OCI-LY1 (cell line): ENCODE data around the gene SNCB.

Source experiments
- H2AFZ ChIP-seq: fragments of 200-600 bp; sonication (generic), shearing (Covaris generic); 2 replicates; pipeline ENCODE4 v1.6.0; 2014; ENCODE audit warnings: antibody characterized with exemption, mild to moderate bottlenecking, low read length
- H3F3A ChIP-seq: fragments of 200-600 bp; sonication (generic), shearing (Covaris generic); 2 replicates; pipeline ENCODE4 v1.6.0; 2014; ENCODE audit warnings: mild to moderate bottlenecking, antibody characterized with exemption, low read length, moderate library complexity; ENCODE audit not compliant: insufficient read depth
- H3K27ac ChIP-seq: fragments of 200-600 bp; sonication (generic); 2 replicates; pipeline ENCODE4 v1.5.1; 2014; ENCODE audit warnings: low read length, mixed run types, mild to moderate bottlenecking, low read depth; ENCODE audit not compliant: poor library complexity, severe bottlenecking
- H3K27me3 ChIP-seq: fragments of 200-600 bp; sonication (generic); 2 replicates; pipeline ENCODE4 v1.6.0; 2014; ENCODE audit warnings: antibody characterized with exemption, mild to moderate bottlenecking, low read length, moderate library complexity; ENCODE audit not compliant: insufficient read depth
- H3K36me3 ChIP-seq: fragments of 200-600 bp; sonication (generic); 2 replicates; pipeline ENCODE4 v1.6.1; 2014; ENCODE audit warnings: mild to moderate bottlenecking, antibody characterized with exemption, low read length, moderate library complexity, mixed read lengths; ENCODE audit not compliant: insufficient read depth
- H3K4me1 ChIP-seq: fragments of 200-600 bp; sonication (generic); 2 replicates; pipeline ENCODE4 v1.5.1; 2014; ENCODE audit warnings: mild to moderate bottlenecking, low read length, moderate library complexity; ENCODE audit not compliant: insufficient read depth, severe bottlenecking
- H3K4me2 ChIP-seq: fragments of 200-600 bp; sonication (generic), shearing (Covaris generic); 2 replicates; pipeline ENCODE4 v1.6.1; 2014; ENCODE audit warnings: low read length
- H3K4me3 ChIP-seq: fragments of 200-600 bp; sonication (generic); 2 replicates; pipeline ENCODE4 v1.5.1; 2014; ENCODE audit warnings: low read length, low read depth, mild to moderate bottlenecking, mixed read lengths; ENCODE audit not compliant: poor library complexity, severe bottlenecking
- H3K79me2 ChIP-seq: fragments of 200-600 bp; shearing (Covaris generic); 2 replicates; pipeline ENCODE4 v1.6.1; 2016; ENCODE audit warnings: mixed run types, low read length, mixed read lengths; ENCODE audit not compliant: insufficient read depth
- H3K9ac ChIP-seq: fragments of 200-600 bp; sonication (generic), shearing (Covaris generic); 2 replicates; pipeline ENCODE4 v1.6.1; 2014; ENCODE audit warnings: mild to moderate bottlenecking, low read length, mixed read lengths
- H3K9me2 ChIP-seq: fragments of 200-600 bp; sonication (generic), shearing (Covaris generic); 2 replicates; pipeline ENCODE4 v1.6.1; 2014; ENCODE audit warnings: low read depth, mild to moderate bottlenecking, low read length, mixed read lengths
- H3K9me3 ChIP-seq: fragments of 200-600 bp; shearing (Covaris generic); 2 replicates; pipeline ENCODE4 v1.6.1; 2014; ENCODE audit warnings: low read length, mixed read lengths
- H4K20me1 ChIP-seq: fragments of 200-600 bp; sonication (generic), shearing (Covaris generic); 2 replicates; pipeline ENCODE4 v1.6.0; 2016; ENCODE audit warnings: mild to moderate bottlenecking, low read length; ENCODE audit not compliant: insufficient read depth
- CTCF ChIP-seq: fragments of 200-600 bp; sonication (generic), shearing (Covaris generic); IDR thresholded peaks from 2 replicates; pipeline ENCODE4 v1.5.1; 2017; ENCODE audit warnings: mild to moderate bottlenecking, antibody characterized with exemption, low read length, moderate library complexity, mixed read lengths
- EZH2 ChIP-seq: fragments of 200-600 bp; sonication (generic), shearing (Covaris generic); IDR thresholded peaks from 2 replicates; pipeline ENCODE4 v1.8.0; 2017; ENCODE audit warnings: borderline replicate concordance, mixed run types, mild to moderate bottlenecking, antibody characterized with exemption, low read length, moderate library complexity, mixed read lengths

SNCB gene

GRCh38 chr5:176646049-176646706 is 15.8 kb upstream of the SNCB start:
- Histone ChIP-seq H3F3A (no peaks in the 10 kb centered on the region), H3K4me2 (peak overlapping the region; percentile 78), H3K27ac (no peak overlapping the region), H3K36me3 (no peaks in the 10 kb centered on the region), H3K9ac (peak overlapping the region; percentile 62), H3K79me2 (no peaks in the 10 kb centered on the region), H3K4me3 (peak overlapping the region; percentile 68), H3K9me2 (no peaks in the 10 kb centered on the region), H3K4me1 (peaks cover 18% of the 10 kb centered on the region), H4K20me1 (no peaks in the 10 kb centered on the region), H3K27me3 (peaks cover 4% of the 10 kb centered on the region; the same call in 1 of the 2 replicates), H2AFZ (peak overlapping the region; percentile 50; the same call in 1 of the 2 replicates), H3K9me3 (no peaks in the 10 kb centered on the region)
- TF ChIP-seq CTCF (no peak), EZH2 (no peak)

- Histone ChIP-seq H3F3A (no peaks in the 10 kb centered on the region), H3K4me2 (no peak overlapping the region), H4K20me1 (no peaks in the 10 kb centered on the region), H3K27ac (no peak overlapping the region), H3K4me3 (no peak overlapping the region), H3K4me1 (peaks cover 18% of the 10 kb centered on the region), H3K27me3 (peaks cover 4% of the 10 kb centered on the region; the same call in 1 of the 2 replicates), H3K79me2 (no peaks in the 10 kb centered on the region), H2AFZ (no peak overlapping the region), H3K9me3 (no peaks in the 10 kb centered on the region), H3K36me3 (no peaks in the 10 kb centered on the region), H3K9me2 (no peaks in the 10 kb centered on the region), H3K9ac (no peak overlapping the region)
- TF ChIP-seq EZH2 = no peak
- no peak for TF ChIP-seq CTCF
These were observed 14.7 kb upstream of the SNCB start for GRCh38 chr5:176644878-176645670.

DNA sequence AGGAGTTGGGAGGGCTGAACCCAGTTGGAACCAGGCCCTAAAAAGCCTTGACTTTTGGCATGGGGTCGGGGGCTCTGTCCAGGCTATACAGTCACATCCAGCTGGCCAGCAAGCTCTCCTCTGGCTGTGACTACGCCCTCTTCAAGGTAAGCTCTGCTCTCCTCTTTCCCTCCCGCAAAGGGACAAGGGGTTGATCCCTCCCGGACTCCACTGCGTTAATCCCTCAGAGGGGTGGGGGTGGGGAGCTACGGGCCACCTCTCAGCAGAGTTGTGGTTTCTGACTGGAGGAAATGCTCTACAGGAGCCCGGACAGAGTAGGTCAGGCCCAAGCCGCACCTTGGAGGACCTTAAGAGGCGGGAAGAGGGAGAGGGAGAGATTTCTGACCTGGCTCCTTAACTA is 14.0 kb upstream of the SNCB start:
- H3K4me1 ChIP-seq = peaks cover 18% of the 10 kb centered on the region
- no peak overlapping the region for H3K9ac ChIP-seq

More for the DNA sequence above, 14.0 kb upstream of the SNCB start:
- Histone ChIP-seq H3K9me3 (no peaks in the 10 kb centered on the region), H3K27ac (no peak overlapping the region), H3F3A (no peaks in the 10 kb centered on the region), H3K9me2 (no peaks in the 10 kb centered on the region), H2AFZ (no peak overlapping the region), H3K4me3 (no peak overlapping the region), H3K79me2 (no peaks in the 10 kb centered on the region), H4K20me1 (no peaks in the 10 kb centered on the region), H3K36me3 (no peaks in the 10 kb centered on the region), H3K27me3 (peaks cover 4% of the 10 kb centered on the region; the same call in 1 of the 2 replicates), H3K4me2 (no peak overlapping the region)
- TF ChIP-seq CTCF (no peak), EZH2 (no peak)
